ENCODE results near the gene L3MBTL3. TPM values are rescaled to one million over a fixed set of nuclear protein-coding genes. Genes with fewer than 3 reads are reported as not detected.

Gene L3MBTL3
- total RNA-seq, 2 experiments from 2014 or later = 13.5 to 14.9 TPM

DNA sequence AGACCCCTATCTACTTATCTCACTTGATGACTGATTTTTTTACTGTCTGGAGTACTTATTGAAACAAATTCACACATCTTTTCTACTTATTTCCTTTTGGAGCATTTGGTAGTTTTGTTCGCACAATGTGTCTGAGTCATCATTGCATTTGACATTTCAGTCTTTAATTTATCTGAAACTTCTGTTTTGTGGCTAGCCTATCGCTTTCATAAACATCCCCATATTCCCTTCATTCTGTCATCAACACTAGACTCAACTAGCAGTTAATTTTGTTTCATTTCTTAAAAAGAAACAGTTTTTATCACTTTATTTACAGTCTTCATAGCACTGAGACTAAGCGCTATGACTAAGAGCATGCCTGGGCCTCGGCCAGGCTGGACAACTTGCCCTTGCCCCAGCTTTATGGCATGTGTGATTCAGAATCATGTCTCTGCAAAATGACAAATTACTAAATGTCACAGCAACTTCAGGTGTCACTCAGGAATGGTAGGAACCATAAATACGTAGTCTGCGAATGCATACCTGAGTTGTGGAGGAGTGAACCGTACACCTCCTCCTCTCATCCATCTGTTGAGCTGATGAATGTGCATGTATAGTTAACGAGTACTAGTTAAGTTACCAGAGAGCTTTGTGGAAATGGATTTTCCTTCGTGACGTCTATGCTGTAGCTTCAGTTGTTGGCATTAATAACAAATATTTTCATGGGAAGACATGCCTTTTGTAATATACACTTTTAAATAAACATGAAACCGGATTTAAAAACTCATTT is 16.2 kb downstream of the L3MBTL3 start:
- Mint-ChIP-seq H3K4me1 (ENCODE audit: low read depth) (peaks cover 71% of the 10 kb centered on the region), H3K27me3 (no peaks in the 10 kb centered on the region), H3K36me3 (ENCODE audit: low read depth) (peaks cover 14% of the 10 kb centered on the region), H3K27ac (peak overlapping the region; percentile 87), H3K4me3 (peak overlapping the region; percentile 54), H3K9me3 (no peaks in the 10 kb centered on the region)
- CTCF ChIA-PET = interaction anchor here (8.7 kb wide), 1 partner anchor 12 kb away, joined by 48 read pairs; no protein-coding TSS in a partner anchor
- intact Hi-C loops (cut with micrococcal nuclease) = loop anchor here (5.0 kb wide), 1 partner anchor 248 kb away; no protein-coding TSS in a partner anchor
- DNase-seq = peak; percentile 66
- TF ChIP-seq, protein P1, sequence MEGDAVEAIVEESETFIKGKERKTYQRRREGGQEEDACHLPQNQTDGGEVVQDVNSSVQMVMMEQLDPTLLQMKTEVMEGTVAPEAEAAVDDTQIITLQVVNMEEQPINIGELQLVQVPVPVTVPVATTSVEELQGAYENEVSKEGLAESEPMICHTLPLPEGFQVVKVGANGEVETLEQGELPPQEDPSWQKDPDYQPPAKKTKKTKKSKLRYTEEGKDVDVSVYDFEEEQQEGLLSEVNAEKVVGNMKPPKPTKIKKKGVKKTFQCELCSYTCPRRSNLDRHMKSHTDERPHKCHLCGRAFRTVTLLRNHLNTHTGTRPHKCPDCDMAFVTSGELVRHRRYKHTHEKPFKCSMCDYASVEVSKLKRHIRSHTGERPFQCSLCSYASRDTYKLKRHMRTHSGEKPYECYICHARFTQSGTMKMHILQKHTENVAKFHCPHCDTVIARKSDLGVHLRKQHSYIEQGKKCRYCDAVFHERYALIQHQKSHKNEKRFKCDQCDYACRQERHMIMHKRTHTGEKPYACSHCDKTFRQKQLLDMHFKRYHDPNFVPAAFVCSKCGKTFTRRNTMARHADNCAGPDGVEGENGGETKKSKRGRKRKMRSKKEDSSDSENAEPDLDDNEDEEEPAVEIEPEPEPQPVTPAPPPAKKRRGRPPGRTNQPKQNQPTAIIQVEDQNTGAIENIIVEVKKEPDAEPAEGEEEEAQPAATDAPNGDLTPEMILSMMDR (IDR thresholded peaks at IDR 0.05) = no peak
- POLR2A ChIA-PET = no interaction called here
- ATAC-seq = peak; percentile 81

DNA sequence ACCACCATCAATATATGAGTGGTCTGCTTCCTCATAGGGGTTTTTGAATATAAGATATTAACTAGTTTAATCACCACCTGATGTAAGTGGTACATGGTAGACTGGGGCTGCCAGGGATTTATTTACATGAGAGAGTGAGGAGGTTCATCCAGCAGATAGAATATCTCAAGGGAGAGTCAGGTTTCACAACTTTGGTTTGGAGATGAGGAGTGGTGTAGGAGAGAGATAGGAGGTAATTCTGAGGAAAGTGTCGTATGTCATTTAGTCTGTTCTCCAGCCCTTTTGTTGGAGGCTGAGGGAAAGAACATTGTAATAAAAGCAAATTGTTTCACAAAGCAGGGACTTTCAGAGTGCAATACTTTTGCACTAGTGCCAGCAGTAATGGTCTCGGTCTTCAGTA is 16.8 kb downstream of the L3MBTL3 start:
- TF ChIP-seq, protein P1 (IDR thresholded peaks at IDR 0.05) = no peak
- H3K4me1 Mint-ChIP-seq (ENCODE audit: low read depth) = peaks cover 67% of the 10 kb centered on the region
- peak overlapping the region; percentile 81 for H3K27ac Mint-ChIP-seq
- peaks cover 14% of the 10 kb centered on the region for H3K36me3 Mint-ChIP-seq (ENCODE audit: low read depth)
- ATAC-seq (no peak), DNase-seq (no peak)
- CTCF ChIA-PET = interaction anchor here (8.7 kb wide), 1 partner anchor 13 kb away, joined by 48 read pairs; no protein-coding TSS in a partner anchor
- H3K27me3 Mint-ChIP-seq = no peaks in the 10 kb centered on the region
- POLR2A ChIA-PET = no interaction called here
- intact Hi-C loops (cut with micrococcal nuclease) = loop anchor here (5.0 kb wide), 1 partner anchor 247 kb away; no protein-coding TSS in a partner anchor
- no peak overlapping the region for H3K4me3 Mint-ChIP-seq
- H3K9me3 Mint-ChIP-seq = no peaks in the 10 kb centered on the region

DNA sequence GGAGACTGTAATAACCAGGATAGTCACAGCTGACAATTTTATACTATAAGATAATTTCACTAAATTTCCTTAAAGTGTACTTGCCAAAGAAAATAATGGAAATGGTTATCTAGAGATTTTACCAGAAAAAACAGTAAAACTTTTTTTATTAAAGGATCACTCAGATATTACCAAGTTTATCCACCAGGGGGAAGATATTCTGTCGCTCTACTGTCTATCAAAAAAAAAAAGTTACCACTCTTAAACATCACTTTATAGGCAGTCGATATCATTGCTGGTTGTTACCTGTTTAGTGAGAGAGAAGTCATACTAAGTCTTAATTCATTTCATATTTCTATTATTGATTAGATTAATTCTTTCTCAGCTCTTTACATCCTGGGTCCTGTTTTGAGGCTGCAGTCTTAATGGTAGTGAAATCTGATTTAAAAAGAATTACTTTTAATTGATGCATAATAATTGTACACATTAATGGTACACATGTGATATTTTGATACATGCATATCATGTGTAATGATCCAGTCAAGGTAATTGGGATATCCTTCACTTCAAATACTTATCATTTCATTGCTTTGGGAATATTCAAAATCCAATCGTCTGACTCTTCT is 18.9 kb downstream of the L3MBTL3 start:
- DNase-seq (no peak), ATAC-seq (no peak)
- H3K27me3 Mint-ChIP-seq = no peaks in the 10 kb centered on the region
- no peaks in the 10 kb centered on the region for H3K9me3 Mint-ChIP-seq
- peaks cover 70% of the 10 kb centered on the region for H3K4me1 Mint-ChIP-seq (ENCODE audit: low read depth)
- ChIA-PET CTCF (interaction anchor here (0.7 to 8.7 kb wide), 6 partner anchors 15 to 279 kb away, joined by 3 to 48 read pairs (median 3); no protein-coding TSS in a partner anchor), POLR2A (interaction anchor here (0.6 kb wide), 1 partner anchor 126 kb away, joined by 3 read pairs; no protein-coding TSS in a partner anchor)
- no peak overlapping the region for H3K4me3 Mint-ChIP-seq
- intact Hi-C loops (cut with micrococcal nuclease) = loop anchor here (5.0 kb wide), 1 partner anchor 245 kb away; no protein-coding TSS in a partner anchor
- peaks cover 15% of the 10 kb centered on the region for H3K36me3 Mint-ChIP-seq (ENCODE audit: low read depth)
- TF ChIP-seq, protein P1 (IDR thresholded peaks at IDR 0.05) = peak; percentile 79
- no peak overlapping the region for H3K27ac Mint-ChIP-seq

DNA sequence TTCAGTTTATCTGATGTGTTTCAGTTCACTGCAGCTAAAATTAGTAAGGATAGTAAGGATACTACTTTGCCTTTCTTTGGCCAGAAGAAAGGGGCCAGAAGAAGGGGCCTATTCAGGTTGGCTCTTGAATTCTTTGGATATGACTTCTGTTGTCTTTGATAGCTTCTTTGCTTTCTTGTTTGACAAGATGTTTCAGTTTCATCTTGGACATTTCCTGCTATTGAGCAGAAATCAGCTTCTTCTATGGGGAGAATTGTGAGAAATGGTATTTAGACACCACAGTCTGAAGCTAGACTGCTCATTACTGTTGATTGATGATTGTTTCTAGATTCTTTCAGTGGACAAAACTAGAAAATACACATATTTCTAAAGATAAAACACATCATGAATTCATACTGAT is 23.2 kb downstream of the L3MBTL3 start:
- CTCF ChIA-PET = interaction anchor here (1.2 to 1.4 kb wide), 2 partner anchors 14 to 21 kb away, joined by 3 read pairs; no protein-coding TSS in a partner anchor

More for the DNA sequence above, 23.2 kb downstream of the L3MBTL3 start:
- POLR2A ChIA-PET = interaction anchor here (1.5 kb wide), 1 partner anchor 11 kb away, joined by 3 read pairs; no protein-coding TSS in a partner anchor
- peaks cover 32% of the 10 kb centered on the region for H3K4me1 Mint-ChIP-seq (ENCODE audit: low read depth)
- TF ChIP-seq, protein P1 (IDR thresholded peaks at IDR 0.05) = no peak
- no peaks in the 10 kb centered on the region for H3K27me3 Mint-ChIP-seq
- no peak for ATAC-seq
- H3K4me3 Mint-ChIP-seq = no peak overlapping the region
- no peak overlapping the region for H3K27ac Mint-ChIP-seq
- intact Hi-C loops (cut with micrococcal nuclease) = no loop called here
- DNase-seq = no peak
- peaks cover 15% of the 10 kb centered on the region for H3K36me3 Mint-ChIP-seq (ENCODE audit: low read depth)
- H3K9me3 Mint-ChIP-seq = no peaks in the 10 kb centered on the region
